Subcutaneous adipose tissue (tissue), 4 donors: Measurements from ENCODE around the gene DOLPP1. TPM values are rescaled to one million over a fixed set of nuclear protein-coding genes. Genes with fewer than 3 reads are reported as not detected.

Experiments used
- CTCF ChIP-seq: fragments of 450-650 bp; IDR thresholded peaks from one replicate; pipeline ENCODE4 v1.5.1; 2016; ENCODE audit warnings: low read depth, mild to moderate bottlenecking, control low read depth, antibody characterized with exemption, moderate library complexity
- total RNA-seq, 4 donors: library from RNA; depleted of rRNA; stranded (reverse); fragments of >200 nt; gene quantifications; one replicate each; pipeline ENCODE4 v1.1.0, GENCODE V29; 2016

The DOLPP1 gene
- total RNA-seq, 4 donors from 2014 or later, result 3.3 to 10.0 (median 5.0) TPM

- TF ChIP-seq CTCF, result no peak
These were observed 29.2 kb downstream of the DOLPP1 start for GRCh38 chr9:129109952-129110739.

GRCh38 chr9:129110740-129111527 lies 30.0 kb downstream of the DOLPP1 start, which contains the start of the genes CRAT and PTPA:
Gene CRAT, minus strand, starts transcription at chr9:129110793. Its CDS starts 284 bp downstream, at chr9:129110509.
Gene PTPA, plus strand, starts transcription at chr9:129111415. Its CDS starts 186 bp downstream, at chr9:129111601.
- no peak for TF ChIP-seq CTCF

GRCh38 chr9:129111528-129112151 lies 30.7 kb downstream of the DOLPP1 start:
- no peak for TF ChIP-seq CTCF

GRCh38 chr9:129113645-129114304 lies 32.9 kb downstream of the DOLPP1 start:
- no peak for TF ChIP-seq CTCF

- TF ChIP-seq CTCF, result no peak
These were observed 37.9 kb downstream of the DOLPP1 start for GRCh38 chr9:129118799-129119198.

- no peak for TF ChIP-seq CTCF
These were observed 40.6 kb downstream of the DOLPP1 start for GRCh38 chr9:129121483-129121882.
